Smooth muscle cell (in vitro differentiated cells): ENCODE measurements around the gene CDH5. TPM values are rescaled to one million over a fixed set of nuclear protein-coding genes. Genes with fewer than 3 reads are reported as not detected.

Experiments
- DNase-seq: peaks from one replicate; lab custom pipeline; 2025; ENCODE audit not compliant: unreplicated experiment; lab: John Stamatoyannopoulos, UW
- H2AFZ ChIP-seq: fragments of 200-600 bp; sonication (generic); 2 replicates; pipeline ENCODE4 v1.6.0; 2016; ENCODE audit warnings: antibody characterized with exemption, low read depth, mild to moderate bottlenecking
- H3F3A ChIP-seq: fragments of 200-600 bp; sonication (generic); 2 replicates; pipeline ENCODE4 v1.6.0; 2017; ENCODE audit warnings: antibody characterized with exemption, low read depth
- H3K27ac ChIP-seq: fragments of 200-600 bp; sonication (generic); 2 replicates; pipeline ENCODE4 v1.5.1; 2016; ENCODE audit warnings: low read depth, mild to moderate bottlenecking
- H3K27me3 ChIP-seq: fragments of 200-600 bp; sonication (generic); 2 replicates; pipeline ENCODE4 v1.6.1; 2016; ENCODE audit warnings: low read depth, mild to moderate bottlenecking
- H3K36me3 ChIP-seq: fragments of 200-600 bp; sonication (generic); 2 replicates; pipeline ENCODE4 v1.5.1; 2016; ENCODE audit warnings: low read depth
- H3K4me1 ChIP-seq: fragments of 200-600 bp; sonication (generic); 2 replicates; pipeline ENCODE4 v1.5.1; 2016; ENCODE audit warnings: low read depth
- H3K4me2 ChIP-seq: fragments of 200-600 bp; sonication (generic); 2 replicates; pipeline ENCODE4 v1.6.0; 2016; ENCODE audit warnings: mild to moderate bottlenecking
- H3K4me3 ChIP-seq: fragments of 200-600 bp; sonication (generic); 2 replicates; pipeline ENCODE4 v1.5.1; 2016; ENCODE audit warnings: mild to moderate bottlenecking
- H3K79me2 ChIP-seq: fragments of 200-600 bp; sonication (generic); 2 replicates; pipeline ENCODE4 v1.6.0; 2016; ENCODE audit warnings: low read depth, mild to moderate bottlenecking
- H3K9ac ChIP-seq: fragments of 200-600 bp; sonication (generic); 2 replicates; pipeline ENCODE4 v1.6.0; 2016; ENCODE audit warnings: low read depth
- H3K9me3 ChIP-seq: fragments of 200-600 bp; sonication (generic); replicated peaks from 2 replicates; pipeline ENCODE4 v1.5.1; 2016; ENCODE audit warnings: low read depth
- H4K20me1 ChIP-seq: fragments of 200-600 bp; sonication (generic); 2 replicates; pipeline ENCODE4 v1.6.0; 2016; ENCODE audit warnings: low read depth
- CTCF ChIP-seq: fragments of 200-600 bp; sonication (generic); IDR thresholded peaks from 2 replicates; pipeline ENCODE4 v1.5.1; 2017; ENCODE audit warnings: borderline replicate concordance, mild to moderate bottlenecking, antibody characterized with exemption; ENCODE audit not compliant: insufficient read depth, poor library complexity, severe bottlenecking
- WGBS: methylation state at CpG from one replicate; pipeline ENCODE4 v1.1.7; 2016; ENCODE audit warnings: low lambda C conversion rate; 5-methylcytosine and 5-hydroxymethylcytosine counted together
- polyA plus RNA-seq: library from polyadenylated mRNA; unstranded; fragments of >200 nt; fragmentation: Nextera tagmentation; extraction: Ambion mirVana; gene quantifications from 2 replicates; pipeline ENCODE4 v1.2.1, GENCODE V29; 2016
- total RNA-seq: library from RNA; depleted of rRNA; stranded (reverse); fragments of >200 nt; gene quantifications from 2 replicates; pipeline ENCODE4 v1.2.3, GENCODE V29; 2014

CDH5 gene
- total and polyA plus RNA-seq, 2 experiments from 2014 or later, result not detected

- 87% methylated on average over 7 of the region's 7 CpGs for WGBS
- no peak overlapping the region for H3K4me2 ChIP-seq
- H3K27me3 ChIP-seq, result peaks cover 6% of the 10 kb centered on the region
- H3K9me3 ChIP-seq, result no peaks in the 10 kb centered on the region
- no peaks in the 10 kb centered on the region for H3K4me1 ChIP-seq
- no peak for DNase-seq
- H3K27ac ChIP-seq, result no peak overlapping the region
- no peak overlapping the region for H3K4me3 ChIP-seq
- H3K79me2 ChIP-seq, result no peaks in the 10 kb centered on the region
- H3K36me3 ChIP-seq, result no peaks in the 10 kb centered on the region
- no peak for TF ChIP-seq CTCF
- H2AFZ ChIP-seq, result no peak overlapping the region
- H3K9ac ChIP-seq, result no peak overlapping the region
- H3F3A ChIP-seq, result no peaks in the 10 kb centered on the region
- no peaks in the 10 kb centered on the region for H4K20me1 ChIP-seq
Observed at GRCh38 chr16:66441586-66442375, 75.3 kb downstream of the CDH5 start.

GRCh38 chr16:66442502-66443268 is 76.2 kb downstream of the CDH5 start:
- no peak for DNase-seq
- H3K4me1 ChIP-seq, result no peaks in the 10 kb centered on the region
- no peak overlapping the region for H3K27ac ChIP-seq
- H4K20me1 ChIP-seq, result no peaks in the 10 kb centered on the region
- no peak overlapping the region for H3K4me3 ChIP-seq
- WGBS, result 93% methylated on average over 6 of the region's 6 CpGs
- no peak overlapping the region for H2AFZ ChIP-seq
- peaks cover 6% of the 10 kb centered on the region for H3K27me3 ChIP-seq
- no peaks in the 10 kb centered on the region for H3K36me3 ChIP-seq
- TF ChIP-seq CTCF, result no peak
- H3F3A ChIP-seq, result no peaks in the 10 kb centered on the region
- H3K9ac ChIP-seq, result no peak overlapping the region
- no peaks in the 10 kb centered on the region for H3K79me2 ChIP-seq
- no peaks in the 10 kb centered on the region for H3K9me3 ChIP-seq
- no peak overlapping the region for H3K4me2 ChIP-seq

- Histone ChIP-seq H2AFZ (no peak overlapping the region), H3K4me2 (no peak overlapping the region), H3K9me3 (no peaks in the 10 kb centered on the region), H3K4me3 (no peak overlapping the region), H4K20me1 (no peaks in the 10 kb centered on the region), H3K9ac (no peak overlapping the region), H3K27me3 (peaks cover 12% of the 10 kb centered on the region), H3K4me1 (no peaks in the 10 kb centered on the region), H3K79me2 (no peaks in the 10 kb centered on the region), H3K27ac (no peak overlapping the region), H3K36me3 (no peaks in the 10 kb centered on the region), H3F3A (no peaks in the 10 kb centered on the region)
- TF ChIP-seq CTCF, result no peak
- WGBS, result 94% methylated on average over 3 of the region's 3 CpGs
- DNase-seq, result no peak
Observed at GRCh38 chr16:66443269-66443652, 76.8 kb downstream of the CDH5 start.
